ENCODE measurements around the gene SPTA1.

The SPTA1 gene

GRCh38 chr1:158600735-158601134 lies 85.8 kb downstream of the SPTA1 start:
- no peak overlapping the region for H3K4me3 ChIP-seq (ENCODE audit: low read length)
- no peak for DNase-seq (ENCODE audit: low read depth, low spot score)

DNA sequence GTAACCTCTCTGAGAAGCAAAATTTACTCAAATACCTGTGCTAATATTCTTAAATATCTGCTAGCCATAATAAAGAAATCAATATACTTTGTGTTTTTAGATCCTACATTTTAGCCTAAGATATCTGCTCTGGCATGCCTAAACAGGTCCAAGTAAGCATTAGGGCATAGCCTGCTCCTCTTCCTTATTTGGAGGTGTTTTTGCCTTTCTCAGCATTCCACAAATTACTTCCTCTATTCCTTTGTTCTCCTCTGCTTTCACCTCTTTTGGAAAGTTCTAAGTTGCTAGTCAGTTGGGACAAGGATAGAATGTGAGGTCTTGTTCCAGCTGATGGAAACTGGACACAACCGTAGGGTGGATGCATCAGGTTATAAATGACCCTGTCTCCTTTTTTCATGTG lies 99.6 kb downstream of the SPTA1 start:
- no peak for DNase-seq (ENCODE audit: low read depth, low spot score)
- H3K4me3 ChIP-seq (ENCODE audit: low read length) = no peak overlapping the region

GRCh38 chr1:158583962-158584361 lies 102.6 kb downstream of the SPTA1 start:
- no peak for DNase-seq (ENCODE audit: low read depth, low spot score)
- H3K4me3 ChIP-seq (ENCODE audit: low read length) = no peak overlapping the region

DNA sequence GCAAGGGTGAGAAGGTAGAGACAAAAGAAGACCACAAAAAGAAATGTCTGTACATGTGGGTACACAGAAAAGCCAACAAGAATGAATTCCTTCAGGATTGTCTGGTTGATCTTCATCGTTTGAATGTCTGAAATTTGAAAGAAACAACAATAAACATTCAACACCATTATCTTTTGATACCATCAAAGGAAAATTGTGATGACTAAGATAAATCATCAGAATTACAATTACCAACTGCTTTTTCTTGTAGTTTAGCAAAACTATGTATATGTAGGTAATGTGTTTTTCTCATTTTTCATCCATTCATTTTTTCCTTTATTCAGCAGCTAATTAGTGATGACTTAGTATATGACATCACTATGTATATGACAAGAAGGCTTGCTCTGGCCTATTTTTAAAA lies 106.8 kb downstream of the SPTA1 start, which contains the start of gene OR10X1:
TSS of gene OR10X1 (minus strand) at position 167 of the 400 bp plus-strand sequence. CDS start at position 167, 0 bp downstream.
- no peak for DNase-seq (ENCODE audit: low read depth, low spot score)
- H3K4me3 ChIP-seq (ENCODE audit: low read length) = no peak within 1 kb of the TSS

DNA sequence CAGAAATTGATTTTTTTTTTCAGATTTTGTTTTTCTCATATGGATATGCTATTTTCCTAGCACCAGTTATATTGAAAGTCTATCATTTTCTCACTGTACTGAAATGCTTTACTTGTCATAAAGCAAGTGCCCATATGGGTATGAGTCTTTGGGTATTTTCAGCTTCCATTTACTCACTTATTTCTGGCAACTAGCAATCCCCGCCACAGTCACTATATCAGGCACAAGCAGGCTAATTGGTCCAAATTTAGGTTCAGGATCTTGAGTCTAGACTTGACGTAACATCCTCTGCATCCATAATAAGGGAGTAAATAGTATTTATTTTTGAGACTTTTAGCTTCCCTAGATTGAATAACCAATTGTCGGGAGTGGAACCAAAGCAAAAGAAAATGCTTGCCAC lies 109.0 kb downstream of the SPTA1 start:
- H3K4me3 ChIP-seq (ENCODE audit: low read length) = no peak overlapping the region
- no peak for DNase-seq (ENCODE audit: low read depth, low spot score)

DNA sequence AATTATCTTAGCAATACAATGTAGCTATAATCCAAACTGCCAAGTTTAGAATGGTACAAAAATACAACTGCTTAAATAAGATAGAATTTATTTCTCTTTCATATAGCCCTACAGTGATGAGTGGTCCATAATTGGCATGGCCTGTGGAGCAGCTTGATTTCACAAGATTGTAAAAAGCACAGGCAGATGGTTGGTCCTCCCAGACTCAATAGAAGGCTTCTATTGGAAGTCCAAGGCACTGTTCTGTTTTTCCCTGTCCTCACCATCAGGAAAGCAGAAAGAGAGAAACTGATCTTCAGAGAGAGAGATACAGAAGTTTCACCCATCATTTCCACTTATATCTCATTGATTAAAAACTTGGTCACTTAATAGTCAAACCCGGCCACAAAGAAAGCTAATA lies 114.3 kb downstream of the SPTA1 start:
- DNase-seq (ENCODE audit: low read depth, low spot score) = no peak
- no peak overlapping the region for H3K4me3 ChIP-seq (ENCODE audit: low read length)

DNA sequence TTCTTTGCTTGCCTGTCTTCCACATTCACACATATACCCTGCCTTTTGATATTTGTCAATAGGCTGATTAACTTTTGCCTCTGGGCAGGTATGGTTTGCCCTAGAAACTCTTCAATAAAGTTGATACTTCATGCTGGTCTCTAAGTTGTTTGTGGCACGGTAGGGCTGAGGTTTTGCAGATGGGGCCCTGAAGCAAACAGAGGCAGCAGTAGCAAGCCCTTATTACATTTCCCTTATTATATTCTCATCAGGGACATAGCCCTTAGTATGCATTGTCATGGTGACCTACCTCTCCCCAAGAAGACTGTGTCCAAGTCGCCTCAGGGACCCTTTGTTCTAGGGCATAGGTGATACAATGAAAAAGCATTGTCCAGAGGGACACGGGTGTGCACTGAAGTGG lies 116.0 kb downstream of the SPTA1 start, which contains the start of gene OR6P1:
TSS of gene OR6P1 (minus strand) at position 101 of the 400 bp plus-strand sequence. CDS start 6,976 bp downstream, outside the sequence.
- no peak within 1 kb of the TSS for H3K4me3 ChIP-seq (ENCODE audit: low read length)
- no peak for DNase-seq (ENCODE audit: low read depth, low spot score)

GRCh38 chr1:158564608-158565007 lies 121.9 kb downstream of the SPTA1 start:
- no peak for DNase-seq (ENCODE audit: low read depth, low spot score)
- H3K4me3 ChIP-seq (ENCODE audit: low read length) = no peak overlapping the region

GRCh38 chr1:158563853-158564252 lies 122.7 kb downstream of the SPTA1 start:
- no peak overlapping the region for H3K4me3 ChIP-seq (ENCODE audit: low read length)
- DNase-seq (ENCODE audit: low read depth, low spot score) = no peak

Data from Jurkat, Clone E6-1 (cell line).